ENCODE data around the gene SLC35A5.
A peak's percentile ranks its signal among the peaks of the same experiment; 100 is the strongest.
"Not testable (repeated sequence)": the region's sequence is repeated elsewhere in the genome, so short reads cannot be mapped to it uniquely, and the experiment has no call there.

Gene SLC35A5

GRCh38 chr3:112561734-112562529 lies at the start of gene SLC35A5, which contains the start of gene ATG3:
Gene SLC35A5, plus strand, starts transcription at chr3:112562045. Its CDS starts 1,359 bp downstream, at chr3:112563404.
Gene ATG3, minus strand, starts transcription at chr3:112561962. Its CDS starts 434 bp downstream, at chr3:112561528.
- DNase-seq (ENCODE audit: low read depth), result peak; percentile 96

- no peak for DNase-seq (ENCODE audit: low read depth)
Observed at GRCh38 chr3:112512320-112512719, 49.5 kb upstream of the SLC35A5 start.

GRCh38 chr3:112514527-112515128 lies 47.2 kb upstream of the SLC35A5 start:
- peak; percentile 6 for DNase-seq (ENCODE audit: low read depth)

GRCh38 chr3:112518970-112519369 lies 42.9 kb upstream of the SLC35A5 start:
- DNase-seq (ENCODE audit: low read depth), result not testable (repeated sequence)

- peak; percentile 58 for DNase-seq (ENCODE audit: low read depth)
Observed at GRCh38 chr3:112519424-112520001, 42.3 kb upstream of the SLC35A5 start.

GRCh38 chr3:112524127-112524526 lies 37.7 kb upstream of the SLC35A5 start:
- not testable (repeated sequence) for DNase-seq (ENCODE audit: low read depth)

- DNase-seq (ENCODE audit: low read depth), result no peak
Observed at GRCh38 chr3:112530573-112530972, 31.3 kb upstream of the SLC35A5 start.

- DNase-seq (ENCODE audit: low read depth), result peak; percentile 17
Observed at GRCh38 chr3:112531358-112531781, 30.5 kb upstream of the SLC35A5 start.

- no peak for DNase-seq (ENCODE audit: low read depth)
Observed at GRCh38 chr3:112539825-112540650, 21.8 kb upstream of the SLC35A5 start.

GRCh38 chr3:112546216-112546759 lies 15.6 kb upstream of the SLC35A5 start:
- no peak for DNase-seq (ENCODE audit: low read depth)

GRCh38 chr3:112550859-112551258 lies 11.0 kb upstream of the SLC35A5 start:
- DNase-seq (ENCODE audit: low read depth), result no peak

- no peak for DNase-seq (ENCODE audit: low read depth)
Observed at GRCh38 chr3:112555535-112556170, 6.2 kb upstream of the SLC35A5 start.

GRCh38 chr3:112557976-112558375 lies 3.9 kb upstream of the SLC35A5 start:
- no peak for DNase-seq (ENCODE audit: low read depth)

- DNase-seq (ENCODE audit: low read depth), result no peak
Observed at GRCh38 chr3:112560307-112560706, 1.5 kb upstream of the SLC35A5 start.

- peak; percentile 77 for DNase-seq (ENCODE audit: low read depth)
Observed at GRCh38 chr3:112560721-112561483, 943 bp upstream of the SLC35A5 start.

GRCh38 chr3:112561484-112561733 lies 436 bp upstream of the SLC35A5 start:
- no peak for DNase-seq (ENCODE audit: low read depth)

GRCh38 chr3:112564247-112564939 lies 2.5 kb downstream of the SLC35A5 start:
- DNase-seq (ENCODE audit: low read depth), result not testable (repeated sequence)

GRCh38 chr3:112564940-112565305 lies 3.1 kb downstream of the SLC35A5 start:
- no peak for DNase-seq (ENCODE audit: low read depth)

GRCh38 chr3:112568642-112569041 lies 6.8 kb downstream of the SLC35A5 start:
- DNase-seq (ENCODE audit: low read depth), result no peak

- no peak for DNase-seq (ENCODE audit: low read depth)
Observed at GRCh38 chr3:112569265-112569664, 7.4 kb downstream of the SLC35A5 start.
